Measurements from ENCODE around the gene LARP6.

Gene LARP6

DNA sequence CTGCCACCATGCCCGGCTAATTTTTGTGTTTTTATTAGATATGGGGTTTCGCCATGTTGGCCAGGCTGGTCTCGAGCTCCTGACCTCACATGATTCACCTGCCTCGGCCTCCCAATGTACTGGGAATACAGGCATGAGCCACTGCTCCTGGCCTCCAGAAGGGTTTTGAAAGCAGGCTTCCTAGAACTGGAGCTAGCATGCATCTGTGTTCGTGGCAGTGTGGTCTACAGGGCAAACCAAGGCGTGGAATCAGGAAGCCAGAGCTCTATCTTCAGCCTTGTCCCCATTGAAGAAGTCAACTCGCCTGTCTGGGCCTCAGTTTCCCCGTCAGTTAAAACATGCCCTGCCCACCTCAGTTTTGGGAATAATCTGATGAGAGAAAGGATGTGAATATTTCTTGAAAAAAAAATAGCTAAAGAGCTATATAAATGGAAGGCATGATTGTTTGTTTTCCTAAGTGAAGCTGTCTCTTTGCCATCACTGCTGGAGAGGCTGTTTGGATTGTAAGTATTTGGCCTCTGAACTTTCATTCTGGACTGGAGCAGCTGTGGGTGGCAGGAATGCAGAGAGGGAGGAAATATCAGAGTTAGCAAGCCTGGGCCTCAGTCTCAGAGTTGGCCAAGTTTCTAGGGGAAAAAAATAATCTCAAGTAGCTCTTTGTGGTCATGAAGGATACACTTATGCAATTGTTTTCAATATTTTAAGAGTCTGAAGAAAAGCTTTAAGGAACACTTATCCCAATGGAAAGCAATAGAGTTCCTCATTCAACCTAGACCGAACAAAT lies 54.1 kb downstream of the LARP6 start:
- no peak for DNase-seq
- peaks cover 2% of the 10 kb centered on the region for H3K27me3 Mint-ChIP-seq
- H3K9me3 Mint-ChIP-seq = no peaks in the 10 kb centered on the region
- no peak overlapping the region for H3K4me3 Mint-ChIP-seq
- H3K36me3 Mint-ChIP-seq (ENCODE audit: low read depth) = no peaks in the 10 kb centered on the region
- no peaks in the 10 kb centered on the region for H3K4me1 Mint-ChIP-seq
- no peak overlapping the region for H3K27ac Mint-ChIP-seq
- no peak for ATAC-seq

DNA sequence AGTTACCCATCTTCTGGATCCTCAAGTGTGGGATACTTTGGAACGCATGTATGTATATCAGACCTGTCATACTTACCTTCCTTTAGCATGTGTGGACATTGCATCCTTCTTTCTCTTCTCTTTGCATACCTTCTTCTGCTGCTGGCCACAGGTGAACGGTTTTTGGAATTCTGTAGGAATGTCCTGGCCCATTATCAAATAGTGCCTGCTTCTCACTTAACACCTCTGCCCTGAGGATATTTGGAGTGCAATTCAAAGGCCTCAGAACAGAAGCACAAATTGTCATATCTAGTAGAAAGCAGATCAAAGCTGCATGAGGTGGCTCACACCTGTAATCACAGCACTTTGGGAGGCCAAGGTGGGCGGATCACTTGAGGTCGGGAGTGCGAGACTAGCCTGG lies 56.5 kb downstream of the LARP6 start:
- Mint-ChIP-seq H3K27me3 (peaks cover 5% of the 10 kb centered on the region), H3K36me3 (ENCODE audit: low read depth) (no peaks in the 10 kb centered on the region), H3K4me1 (no peaks in the 10 kb centered on the region), H3K9me3 (no peaks in the 10 kb centered on the region), H3K27ac (no peak overlapping the region), H3K4me3 (no peak overlapping the region)
- ATAC-seq = no peak
- no peak for DNase-seq

DNA sequence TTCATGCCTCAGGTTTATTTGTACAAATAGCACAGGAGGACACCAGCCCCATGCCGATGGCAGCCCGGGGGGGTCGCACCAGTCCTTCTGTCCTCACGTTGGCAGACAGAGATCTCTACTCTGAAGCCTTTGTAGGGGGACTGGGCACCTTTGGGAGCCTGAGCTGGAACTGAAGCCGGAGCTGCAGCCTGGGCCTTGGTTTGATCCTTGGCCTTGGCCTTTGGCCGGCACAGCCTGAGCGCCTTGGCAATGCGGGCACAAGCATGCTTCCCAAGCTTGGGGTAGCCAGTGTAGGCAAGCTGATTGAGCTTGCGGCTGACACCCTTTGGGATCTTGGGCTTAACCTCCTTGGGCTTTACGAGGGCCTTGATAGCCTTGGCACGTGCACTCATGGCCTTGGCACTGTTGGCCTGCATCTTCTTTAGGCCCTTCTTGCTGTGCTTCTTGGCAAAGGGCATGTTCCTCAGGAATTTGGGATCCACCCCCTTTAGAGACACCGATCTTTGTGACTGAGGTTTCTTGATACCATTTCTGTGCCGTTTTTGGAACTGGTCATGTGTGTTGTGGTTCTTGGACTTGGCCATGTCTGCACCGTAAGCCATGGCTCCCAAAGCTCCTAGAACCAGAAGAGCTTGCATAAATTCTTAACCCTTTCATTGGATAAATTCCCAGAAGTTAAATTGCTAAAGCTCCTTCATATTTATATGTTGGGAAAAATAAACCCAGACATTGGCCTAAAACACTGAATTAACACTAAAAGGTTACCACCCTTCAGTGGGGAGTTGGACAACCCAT lies 57.2 kb downstream of the LARP6 start:
- no peak overlapping the region for H3K27ac Mint-ChIP-seq
- H3K4me1 Mint-ChIP-seq = no peaks in the 10 kb centered on the region
- no peak overlapping the region for H3K4me3 Mint-ChIP-seq

DNA sequence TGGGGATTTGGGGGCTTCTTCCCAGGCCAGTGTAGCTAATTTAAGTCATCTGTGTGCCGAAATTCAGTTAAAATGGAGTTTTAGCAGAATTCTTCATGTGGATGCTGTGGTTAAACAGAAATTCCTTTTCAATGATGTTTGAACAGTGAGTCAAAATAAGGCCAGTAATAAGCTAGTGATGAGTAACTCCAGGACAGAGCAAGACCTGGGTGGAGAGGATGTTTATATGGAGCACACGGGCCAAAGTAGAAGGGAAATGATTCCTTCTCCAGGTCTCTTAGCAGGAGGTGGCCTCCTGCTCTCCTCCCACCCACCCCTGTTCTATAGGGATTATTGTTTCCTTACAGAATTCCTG lies 58.7 kb downstream of the LARP6 start:
- H3K4me1 Mint-ChIP-seq = no peaks in the 10 kb centered on the region
- H3K9me3 Mint-ChIP-seq = no peaks in the 10 kb centered on the region
- H3K36me3 Mint-ChIP-seq (ENCODE audit: low read depth) = no peaks in the 10 kb centered on the region
- no peak for ATAC-seq
- H3K27ac Mint-ChIP-seq = no peak overlapping the region
- no peak for DNase-seq
- H3K4me3 Mint-ChIP-seq = no peak overlapping the region
- H3K27me3 Mint-ChIP-seq = peaks cover 5% of the 10 kb centered on the region

More for the DNA sequence above, 57.2 kb downstream of the LARP6 start:
- Mint-ChIP-seq H3K36me3 (ENCODE audit: low read depth) (no peaks in the 10 kb centered on the region), H3K27me3 (peaks cover 5% of the 10 kb centered on the region), H3K9me3 (no peaks in the 10 kb centered on the region)
- ATAC-seq (no peak), DNase-seq (no peak)

DNA sequence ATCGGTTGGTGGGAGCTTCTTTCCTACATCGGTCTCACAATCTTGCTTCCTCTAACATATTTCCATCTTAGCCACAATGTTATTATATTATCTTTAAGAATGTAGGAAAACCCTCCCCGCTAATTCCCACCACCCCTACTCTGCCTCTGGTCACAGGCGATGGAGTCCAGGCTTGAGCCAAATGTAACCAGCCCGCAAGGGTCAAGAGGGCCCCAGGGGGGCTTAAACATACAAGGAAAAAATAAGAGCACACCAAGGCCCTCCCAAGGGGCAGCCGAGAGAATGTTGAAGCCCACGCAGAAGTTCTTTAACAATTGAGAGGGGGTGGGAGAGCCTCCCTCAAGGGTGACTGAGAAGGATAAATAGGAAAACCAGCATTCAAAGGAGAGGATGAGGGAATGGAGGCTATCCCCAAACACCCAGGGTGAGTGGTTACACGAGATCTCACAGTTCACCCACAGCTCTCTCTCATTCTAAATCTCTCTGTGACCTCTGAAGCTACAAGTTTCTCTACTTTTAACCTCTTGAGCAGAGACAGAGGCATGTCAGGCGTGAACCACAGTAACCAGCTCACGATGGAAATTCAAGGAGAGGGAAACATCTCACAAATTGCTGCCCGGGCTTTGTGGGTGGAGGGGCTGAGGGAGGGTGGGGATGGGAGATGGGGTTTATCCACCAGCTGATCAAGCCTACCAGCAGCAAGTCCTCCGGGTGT lies 59.2 kb downstream of the LARP6 start:
- Mint-ChIP-seq H3K9me3 (no peaks in the 10 kb centered on the region), H3K36me3 (ENCODE audit: low read depth) (no peaks in the 10 kb centered on the region)
- DNase-seq = no peak

DNA sequence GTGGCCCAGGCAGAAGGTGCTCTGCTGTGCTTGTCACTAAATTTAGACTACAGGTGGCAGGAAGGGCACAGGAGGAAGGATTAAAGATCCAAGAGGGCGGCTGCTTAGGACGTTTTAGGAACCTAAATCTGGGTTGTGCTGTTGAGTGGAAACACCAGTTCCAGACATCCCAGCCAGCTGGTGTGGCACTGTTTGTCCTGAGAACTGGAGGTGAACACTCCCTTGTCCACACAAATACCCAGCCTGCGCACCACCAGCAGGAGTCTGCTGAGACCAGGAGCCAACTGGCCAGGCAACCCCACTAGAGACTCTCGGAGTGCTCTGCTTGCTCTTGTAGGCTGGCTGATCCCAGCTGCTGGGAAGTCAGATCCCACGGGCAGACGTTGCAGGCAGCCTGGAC lies 60.3 kb downstream of the LARP6 start:
- no peaks in the 10 kb centered on the region for H3K9me3 Mint-ChIP-seq
- ATAC-seq (no peak), DNase-seq (no peak)
- H3K27me3 Mint-ChIP-seq = peaks cover 5% of the 10 kb centered on the region
- no peaks in the 10 kb centered on the region for H3K36me3 Mint-ChIP-seq (ENCODE audit: low read depth)
- H3K4me1 Mint-ChIP-seq = no peaks in the 10 kb centered on the region
- no peak overlapping the region for H3K4me3 Mint-ChIP-seq
- H3K27ac Mint-ChIP-seq = no peak overlapping the region

More for the DNA sequence above, 59.2 kb downstream of the LARP6 start:
- Mint-ChIP-seq H3K27ac (no peak overlapping the region), H3K4me1 (no peaks in the 10 kb centered on the region), H3K27me3 (peaks cover 5% of the 10 kb centered on the region), H3K4me3 (no peak overlapping the region)
- ATAC-seq = no peak

DNA sequence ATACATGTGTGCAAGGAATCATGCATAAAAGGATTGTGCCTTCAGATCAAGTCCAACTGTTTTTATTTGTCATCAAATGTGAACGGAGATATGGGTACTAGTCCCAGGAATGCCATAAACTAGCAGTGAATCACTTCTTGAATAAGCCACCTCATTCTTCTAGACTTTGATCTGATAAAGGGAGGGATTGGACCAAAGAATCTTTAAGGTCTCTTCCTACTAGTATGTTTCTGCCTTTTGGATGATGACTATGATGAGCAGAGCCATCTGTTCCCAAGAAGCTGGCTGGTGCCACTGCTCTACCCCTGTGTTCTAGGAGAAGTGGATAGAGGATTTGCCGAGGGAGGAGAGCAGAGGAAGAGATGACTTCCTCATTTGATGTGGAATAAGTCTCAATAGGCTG lies 61.8 kb downstream of the LARP6 start:
- H3K27me3 Mint-ChIP-seq = peaks cover 5% of the 10 kb centered on the region
- H3K27ac Mint-ChIP-seq = no peak overlapping the region
- H3K36me3 Mint-ChIP-seq (ENCODE audit: low read depth) = no peaks in the 10 kb centered on the region
- no peaks in the 10 kb centered on the region for H3K9me3 Mint-ChIP-seq
- H3K4me1 Mint-ChIP-seq = no peaks in the 10 kb centered on the region
- no peak overlapping the region for H3K4me3 Mint-ChIP-seq
- DNase-seq (no peak), ATAC-seq (no peak)

DNA sequence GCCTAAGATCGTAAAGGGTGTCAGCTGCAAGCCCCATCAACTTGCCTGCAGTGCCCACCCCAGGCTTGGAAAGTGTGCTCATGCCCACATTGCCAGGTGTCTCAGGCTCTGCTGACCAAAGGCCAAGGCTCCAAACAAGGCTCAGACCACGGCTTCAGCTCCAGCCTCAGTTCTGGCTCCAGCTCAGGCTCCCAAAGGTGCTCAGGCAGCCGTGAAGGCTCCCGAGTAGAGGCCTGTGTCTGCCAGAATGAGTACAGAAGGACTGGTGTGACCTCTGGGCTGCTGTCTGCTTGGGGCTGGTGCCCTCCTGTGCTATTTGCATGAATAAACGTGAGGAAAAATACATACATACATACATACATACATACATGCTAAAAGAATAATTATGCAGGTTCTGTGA lies 62.7 kb downstream of the LARP6 start:
- Mint-ChIP-seq H3K27me3 (peaks cover 5% of the 10 kb centered on the region), H3K4me3 (no peak overlapping the region), H3K36me3 (ENCODE audit: low read depth) (no peaks in the 10 kb centered on the region), H3K27ac (no peak overlapping the region), H3K9me3 (no peaks in the 10 kb centered on the region), H3K4me1 (no peaks in the 10 kb centered on the region)
- ATAC-seq = no peak
- no peak for DNase-seq

DNA sequence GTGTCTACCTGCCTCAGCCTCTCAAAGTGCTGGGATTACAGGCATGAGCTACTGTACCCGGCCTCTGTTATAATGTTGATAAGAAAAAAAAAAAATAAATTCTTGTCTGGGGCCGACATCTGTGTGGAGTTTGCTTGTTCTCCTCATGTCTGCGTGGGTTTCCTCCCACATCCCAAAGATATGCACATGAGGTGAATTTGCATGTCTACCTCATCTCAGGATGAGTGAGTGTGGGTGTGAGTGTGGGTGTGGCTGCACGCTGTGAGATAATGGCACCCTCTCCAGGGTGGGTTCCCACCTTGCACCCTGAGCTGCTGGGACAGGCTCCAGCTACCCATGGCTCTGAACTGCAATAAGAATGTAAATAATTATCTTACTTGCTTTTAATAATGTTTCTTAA lies 64.7 kb downstream of the LARP6 start:
- H3K4me3 Mint-ChIP-seq = no peak overlapping the region
- no peak for ATAC-seq
- no peak for DNase-seq
- H3K4me1 Mint-ChIP-seq = no peaks in the 10 kb centered on the region
- no peaks in the 10 kb centered on the region for H3K9me3 Mint-ChIP-seq
- H3K27ac Mint-ChIP-seq = no peak overlapping the region
- peaks cover 3% of the 10 kb centered on the region for H3K27me3 Mint-ChIP-seq
- H3K36me3 Mint-ChIP-seq (ENCODE audit: low read depth) = no peaks in the 10 kb centered on the region

DNA sequence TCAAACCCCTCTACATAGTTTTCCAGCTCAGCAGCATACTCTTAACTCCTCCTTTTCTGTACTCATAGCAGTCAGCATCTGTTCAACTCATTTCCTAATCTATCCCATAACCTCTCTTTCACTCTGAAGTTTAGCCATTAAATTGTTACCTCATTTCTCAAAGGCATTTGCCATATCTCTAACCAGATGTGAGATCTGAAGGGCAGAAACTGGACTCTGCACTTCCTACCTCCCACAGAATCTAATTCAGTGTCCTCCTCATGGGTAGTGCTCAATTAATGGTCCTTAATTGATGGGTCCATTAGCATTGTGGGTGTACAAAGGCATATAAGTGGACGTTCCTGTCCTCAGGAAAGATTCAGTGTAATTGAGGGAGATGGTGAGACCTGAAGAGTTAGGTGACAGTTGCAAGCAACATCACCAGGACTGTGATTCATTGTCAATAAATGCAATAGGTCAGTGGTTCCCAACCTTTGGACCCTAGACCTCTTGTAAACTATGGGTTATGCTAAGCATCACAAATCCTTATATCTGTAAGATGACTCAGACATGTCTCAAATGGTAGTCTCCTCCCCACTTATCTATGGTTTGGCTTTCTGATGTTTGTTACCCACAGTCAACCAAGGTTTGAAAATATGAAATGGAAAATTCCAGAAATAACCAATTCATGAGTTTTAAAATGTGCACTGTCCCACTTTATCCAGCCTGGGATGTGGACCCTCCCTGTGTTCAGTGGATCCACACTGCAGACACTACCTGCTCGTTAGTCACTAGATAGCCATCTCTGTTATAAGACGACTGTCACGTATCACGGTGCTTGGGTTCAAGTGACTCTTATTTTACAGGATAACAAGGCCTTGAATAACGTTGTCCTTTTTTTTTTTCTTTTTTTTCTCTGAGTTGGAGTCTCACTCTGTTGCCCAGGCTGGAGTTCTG lies 65.6 kb downstream of the LARP6 start:
- Mint-ChIP-seq H3K4me1 (no peaks in the 10 kb centered on the region), H3K4me3 (no peak overlapping the region), H3K9me3 (no peaks in the 10 kb centered on the region), H3K27ac (no peak overlapping the region), H3K36me3 (ENCODE audit: low read depth) (no peaks in the 10 kb centered on the region), H3K27me3 (peaks cover 3% of the 10 kb centered on the region)
- DNase-seq (no peak), ATAC-seq (no peak)

DNA sequence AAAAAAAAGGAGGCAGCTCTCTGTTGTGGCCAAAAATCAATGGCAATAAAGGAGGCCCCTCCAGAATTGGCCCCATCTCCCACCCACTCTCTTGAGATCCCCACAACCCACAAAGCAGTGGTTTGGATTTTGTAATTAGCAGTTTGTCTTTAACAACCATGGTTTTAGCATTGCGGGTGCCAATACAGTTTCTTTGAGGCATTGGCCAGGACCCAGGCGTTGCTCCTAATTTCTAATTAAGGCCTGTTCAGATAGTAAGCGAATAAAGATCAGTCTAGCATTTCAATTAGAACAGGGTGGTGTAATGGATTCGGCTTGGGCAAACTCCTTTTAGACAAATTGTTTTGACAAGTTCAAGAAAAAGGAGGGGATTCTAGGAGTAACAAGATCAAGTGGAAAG lies 67.0 kb downstream of the LARP6 start:
- no peaks in the 10 kb centered on the region for H3K36me3 Mint-ChIP-seq (ENCODE audit: low read depth)
- peaks cover 2% of the 10 kb centered on the region for H3K27me3 Mint-ChIP-seq
- no peak overlapping the region for H3K27ac Mint-ChIP-seq
- no peak overlapping the region for H3K4me3 Mint-ChIP-seq
- ATAC-seq (no peak), DNase-seq (no peak)
- no peaks in the 10 kb centered on the region for H3K4me1 Mint-ChIP-seq
- no peaks in the 10 kb centered on the region for H3K9me3 Mint-ChIP-seq

DNA sequence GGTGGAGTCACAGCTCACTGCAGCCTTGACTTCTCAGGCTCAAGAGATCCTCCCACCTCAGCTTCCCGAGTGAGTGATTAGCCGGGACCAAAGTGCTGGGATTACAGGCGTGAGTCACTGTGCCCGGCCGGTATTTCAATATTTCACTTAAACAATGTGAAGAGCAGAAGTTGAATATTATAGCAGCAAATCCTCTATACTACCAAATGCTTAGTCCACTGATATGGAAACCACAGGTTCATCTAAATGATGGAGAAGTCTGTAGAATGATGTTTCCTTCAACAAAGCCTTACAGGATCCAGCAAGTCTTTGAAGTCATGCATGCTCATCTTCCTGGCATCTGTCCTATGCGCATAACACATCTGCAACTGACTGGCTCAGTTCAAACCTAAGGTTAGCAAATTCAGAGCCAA lies 70.3 kb downstream of the LARP6 start:
- DNase-seq = no peak
- H3K36me3 Mint-ChIP-seq (ENCODE audit: low read depth) = no peaks in the 10 kb centered on the region
- H3K4me1 Mint-ChIP-seq = no peaks in the 10 kb centered on the region
- H3K9me3 Mint-ChIP-seq = no peaks in the 10 kb centered on the region
- no peak for ATAC-seq
- no peak overlapping the region for H3K27ac Mint-ChIP-seq
- peaks cover 9% of the 10 kb centered on the region for H3K27me3 Mint-ChIP-seq
- H3K4me3 Mint-ChIP-seq = no peak overlapping the region

DNA sequence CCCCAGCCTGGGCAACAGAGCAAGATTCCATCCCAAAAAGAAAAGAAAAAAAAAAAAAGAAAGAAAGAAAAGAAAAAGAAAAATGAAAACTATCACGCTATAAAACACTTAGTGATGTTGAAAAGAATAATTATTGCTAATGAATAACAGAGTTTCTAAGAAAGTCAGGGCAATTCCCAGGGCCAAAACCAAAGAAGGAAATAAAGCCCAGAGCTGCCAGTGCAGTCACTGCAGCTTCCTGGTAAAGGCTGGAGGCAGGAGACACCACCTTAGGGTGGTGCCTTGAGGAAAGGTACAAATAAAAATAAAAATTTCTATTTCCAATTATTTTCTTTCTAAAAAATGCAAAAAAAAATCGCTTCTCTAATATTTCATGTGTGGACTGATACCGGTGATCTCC lies 70.9 kb downstream of the LARP6 start:
- H3K27ac Mint-ChIP-seq = no peak overlapping the region
- no peak for ATAC-seq
- H3K36me3 Mint-ChIP-seq (ENCODE audit: low read depth) = no peaks in the 10 kb centered on the region
- DNase-seq = no peak
- no peaks in the 10 kb centered on the region for H3K9me3 Mint-ChIP-seq
- no peaks in the 10 kb centered on the region for H3K4me1 Mint-ChIP-seq
- no peak overlapping the region for H3K4me3 Mint-ChIP-seq
- peaks cover 9% of the 10 kb centered on the region for H3K27me3 Mint-ChIP-seq

DNA sequence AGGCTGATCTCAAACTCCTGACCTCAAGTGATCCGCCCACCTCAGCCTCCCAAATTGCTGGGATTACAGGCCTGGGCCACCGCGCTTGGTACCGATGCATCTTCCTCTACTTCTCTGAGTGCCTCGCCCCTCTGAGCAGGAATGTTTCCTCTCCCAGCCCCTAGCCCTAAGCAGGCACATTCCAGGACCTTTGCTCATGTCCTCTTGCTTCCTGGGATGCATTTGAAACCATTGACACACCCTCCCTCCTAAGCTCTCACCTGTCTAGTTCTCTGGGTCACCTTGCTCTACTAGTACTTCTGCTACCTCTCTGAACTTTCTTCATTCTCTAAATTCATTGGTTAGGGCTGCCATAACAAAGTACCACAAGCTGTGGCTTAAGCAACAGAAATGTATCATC lies 72.7 kb downstream of the LARP6 start:
- H3K36me3 Mint-ChIP-seq (ENCODE audit: low read depth) = no peaks in the 10 kb centered on the region
- H3K27me3 Mint-ChIP-seq = peaks cover 14% of the 10 kb centered on the region
- H3K27ac Mint-ChIP-seq = no peak overlapping the region
- H3K4me1 Mint-ChIP-seq = peaks cover 3% of the 10 kb centered on the region
- H3K4me3 Mint-ChIP-seq = no peak overlapping the region
- DNase-seq (no peak), ATAC-seq (no peak)
- H3K9me3 Mint-ChIP-seq = no peaks in the 10 kb centered on the region
